GM12878 (cell line): ENCODE data around the gene ZDHHC1. TPM values are rescaled to one million over a fixed set of nuclear protein-coding genes. Genes with fewer than 3 reads are reported as not detected.

Experiments used
- ATAC-seq: fragments of 200-7000 bp; cut with Tn5 transposase; 3 replicates; pipeline ENCODE4 v1.9.1; 2020; ENCODE audit warnings: mild to moderate bottlenecking, moderate library complexity
- BruUV-seq: library from RNA; stranded (reverse); fragments of 400-500 nt; replicated peaks from 2 replicates; lab custom pipeline; 2021; lab: Mats Ljungman, UMichigan
- CTCF ChIA-PET: fragments of 300-600 bp; sonication (Branson Sonifier 250); formaldehyde crosslinking; extraction: SDS; loops from one replicate; lab custom pipeline; 2021; ENCODE audit warnings: inconsistent platforms; lab: Yijun Ruan, JAX
- POLR2A ChIA-PET: fragments of 350-600 bp; formaldehyde crosslinking; extraction: SDS; loops from one replicate; lab custom pipeline; 2021; ENCODE audit warnings: inconsistent platforms; lab: Charles Lee
- RAD21 ChIA-PET: fragments of 300-600 bp; sonication (Branson Sonifier 250); formaldehyde crosslinking; loops from one replicate; lab custom pipeline; 2023; ENCODE audit warnings: antibody characterized with exemption; ENCODE audit not compliant: unreplicated experiment; lab: Charles Lee
- SMC1A ChIA-PET: fragments of 300-600 bp; sonication (Branson Sonifier 250); formaldehyde crosslinking; loops from one replicate; lab custom pipeline; 2023; ENCODE audit not compliant: unreplicated experiment, uncharacterized antibody; lab: Charles Lee
- DNase-seq: peaks from one replicate; pipeline ENCODE4 v3.0.0-alpha.2; 2011; ENCODE audit warnings: low read depth, low spot score
- FAIRE-seq: peaks from 3 replicates; lab custom pipeline; 2011; peaks lifted over from hg19 to GRCh38; lab: Jason Lieb, UNC
- H2AFZ ChIP-seq: 2 replicates; pipeline ENCODE4 v1.6.0; 2011; ENCODE audit warnings: low read depth, low read length, control low read depth; ENCODE audit not compliant: control insufficient read depth
- H3K27ac ChIP-seq: 2 replicates; pipeline ENCODE4 v1.5.1; 2011; ENCODE audit warnings: control low read depth; ENCODE audit not compliant: control insufficient read depth, insufficient read depth
- H3K27me3 ChIP-seq, 2 experiments: replicated peaks in 1 of 2; 2 replicates each; pipeline versions ENCODE4 v1.6.0 to v1.6.1; 2011; ENCODE audit warnings: low read length in 1 of 2; ENCODE audit not compliant: control insufficient read depth in 2 of 2, insufficient read depth in 2 of 2
- H3K36me3 ChIP-seq, 2 experiments: 2 replicates each; pipeline ENCODE4 v1.5.1; 2011; ENCODE audit warnings: low read length in 1 of 2; ENCODE audit not compliant: control insufficient read depth in 2 of 2, insufficient read depth in 2 of 2
- H3K4me1 ChIP-seq: 2 replicates; pipeline ENCODE4 v1.6.1; 2011; ENCODE audit warnings: mild to moderate bottlenecking, low read length, moderate library complexity, mixed read lengths; ENCODE audit not compliant: control insufficient read depth, insufficient read depth
- H3K4me2 ChIP-seq: 2 replicates; pipeline ENCODE4 v1.6.0; 2011; ENCODE audit warnings: control low read depth; ENCODE audit not compliant: control insufficient read depth, insufficient read depth
- H3K4me3 ChIP-seq: fragments of 200-600 bp; sonication (generic); 2 replicates; pipeline ENCODE4 v1.5.1; 2016
- H3K79me2 ChIP-seq: 2 replicates; pipeline ENCODE4 v1.6.0; 2011; ENCODE audit warnings: low read length; ENCODE audit not compliant: control insufficient read depth, insufficient read depth
- H3K9ac ChIP-seq: 2 replicates; pipeline ENCODE4 v1.8.0; 2011; ENCODE audit warnings: low read length, control low read depth, mixed read lengths; ENCODE audit not compliant: control insufficient read depth, insufficient read depth
- H3K9me3 ChIP-seq: replicated peaks from 3 replicates; pipeline ENCODE4 v1.5.1; 2011; ENCODE audit warnings: mild to moderate bottlenecking, low read length; ENCODE audit not compliant: control insufficient read depth, insufficient read depth
- H4K20me1 ChIP-seq: 2 replicates; pipeline ENCODE4 v1.6.0; 2011; ENCODE audit not compliant: control insufficient read depth, insufficient read depth
- ASH2L ChIP-seq: fragments of 300-600, 200-600 bp; sonication (generic); IDR thresholded peaks from 2 replicates; pipeline ENCODE4 v1.6.1; 2017; ENCODE audit warnings: low read depth, mild to moderate bottlenecking, borderline replicate concordance
- BCL3 ChIP-seq: IDR thresholded peaks from 2 replicates; pipeline ENCODE4 v1.6.1; 2011; ENCODE audit warnings: borderline replicate concordance, low read depth, mild to moderate bottlenecking, moderate library complexity, low read length; ENCODE audit not compliant: insufficient read depth, poor library complexity, severe bottlenecking
- EP300 ChIP-seq, 2 experiments: fragments of 150-350 bp in 1 of 2; IDR thresholded peaks; 2 replicates each; pipeline ENCODE4 v1.6.1; 2011 to 2012; ENCODE audit warnings: low read depth in 2 of 2, low read length in 2 of 2, borderline replicate concordance in 1 of 2, improper control_type of control experiment in 1 of 2, inconsistent platforms in 1 of 2; ENCODE audit not compliant: control insufficient read depth in 1 of 2
- FOXM1 ChIP-seq: IDR thresholded peaks from 2 replicates; pipeline ENCODE4 v1.6.1; 2012; ENCODE audit warnings: low read depth, mild to moderate bottlenecking, inconsistent platforms, low read length, moderate library complexity
- HDGF ChIP-seq: fragments of 450-650 bp; IDR thresholded peaks from 2 replicates; pipeline ENCODE4 v1.6.1; 2016; ENCODE audit warnings: antibody characterized with exemption
- IRF4 ChIP-seq: IDR thresholded peaks from 2 replicates; pipeline ENCODE4 v1.6.1; 2011; ENCODE audit warnings: low read depth, low read length
- KLF5 ChIP-seq: fragments of 450-650 bp; IDR thresholded peaks from 2 replicates; pipeline ENCODE4 v1.6.1; 2014; ENCODE audit warnings: mild to moderate bottlenecking; ENCODE audit not compliant: partially characterized antibody
- LARP7 ChIP-seq: fragments of 450-650 bp; IDR thresholded peaks from 2 replicates; pipeline ENCODE4 v1.6.1; 2017; ENCODE audit warnings: mild to moderate bottlenecking
- MEF2B ChIP-seq: fragments of 450-650 bp; IDR thresholded peaks from 2 replicates; pipeline ENCODE4 v1.6.1; 2018; ENCODE audit warnings: mild to moderate bottlenecking, moderate library complexity; ENCODE audit not compliant: partially characterized antibody, poor library complexity, severe bottlenecking
- MLLT1 ChIP-seq: fragments of 450-650 bp; IDR thresholded peaks from 2 replicates; pipeline ENCODE4 v1.6.1; 2016; ENCODE audit warnings: mild to moderate bottlenecking
- MTA2 ChIP-seq: fragments of 450-650 bp; IDR thresholded peaks from 2 replicates; pipeline ENCODE4 v1.6.1; 2016; ENCODE audit warnings: low read depth, mild to moderate bottlenecking, moderate library complexity
- MTA3 ChIP-seq: IDR thresholded peaks from 2 replicates; pipeline ENCODE4 v1.6.1; 2012; ENCODE audit warnings: low read length, inconsistent platforms, borderline replicate concordance
- MYC ChIP-seq: IDR thresholded peaks from 2 replicates; pipeline ENCODE4 v1.6.1; 2011; ENCODE audit warnings: mild to moderate bottlenecking, low read length, moderate library complexity, inconsistent platforms; ENCODE audit not compliant: insufficient read depth, insufficient replicate concordance, insufficient read length, severe bottlenecking
- NKRF ChIP-seq: fragments of 450-650 bp; conservative IDR thresholded peaks from 2 replicates; pipeline ENCODE4 v1.6.1; 2017; ENCODE audit warnings: mild to moderate bottlenecking, moderate library complexity
- NR2C2 ChIP-seq: IDR thresholded peaks from 2 replicates; pipeline ENCODE4 v1.6.1; 2011; ENCODE audit warnings: borderline replicate concordance, low read depth; ENCODE audit not compliant: control insufficient read depth, insufficient read length
- PML ChIP-seq: IDR thresholded peaks from 2 replicates; pipeline ENCODE4 v1.6.1; 2012; ENCODE audit warnings: low read length, inconsistent platforms
- RELA ChIP-seq: fragments of 450-650 bp; IDR thresholded peaks from 2 replicates; pipeline ENCODE4 v1.8.0; 2014; ENCODE audit warnings: borderline replicate concordance; ENCODE audit not compliant: partially characterized antibody
- SMARCA5 ChIP-seq: fragments of 450-650 bp; IDR thresholded peaks from 2 replicates; pipeline ENCODE4 v1.6.1; 2017; ENCODE audit warnings: mild to moderate bottlenecking
- WGBS: methylation state at CpG from one replicate; pipeline ENCODE4 v1.1.6; 2016; ENCODE audit warnings: low lambda C conversion rate; ENCODE audit not compliant: insufficient replicate concordance, insufficient coverage; ENCODE audit errors: missing lambda C conversion rate; 5-methylcytosine and 5-hydroxymethylcytosine counted together
- in situ Hi-C: fragments of 300-500 bp; cut with MboI; formaldehyde crosslinking; loops from 9 replicates; pipeline ENCODE4 v1.14.3; 2018; ENCODE audit warnings: mixed read lengths
- intact Hi-C: fragments of 100-400 bp; cut with micrococcal nuclease; formaldehyde crosslinking; loops from one replicate; pipeline ENCODE4 v1.14.2; 2022; ENCODE audit not compliant: unreplicated experiment
- polyA plus RNA-seq, 11 experiments: library from polyadenylated mRNA; depleted of rRNA in 4 of 11; unstranded in 6 of 11; stranded (reverse) in 5 of 11; fragments of >200 nt; fragmentation: Nextera tagmentation in 4 of 11; fragmentation: Illumina TruSeq in 1 of 11; extraction: Ambion mirVana in 4 of 11; extraction: Trizol in 1 of 11; gene quantifications; 1 replicate in 1 of 11; 2 replicates in 10 of 11; pipeline versions ENCODE4 v1.2.1 to v1.2.3, GENCODE V29; 2011 to 2016; ENCODE audit warnings: inconsistent platforms in 2 of 11, missing spikeins in 2 of 11, low read depth in 1 of 11
- total RNA-seq, 4 experiments: library from RNA; depleted of rRNA in 3 of 4; stranded (reverse); fragments of >200 nt in 3 of 4; fragmentation: Illumina TruSeq in 1 of 4; extraction: Trizol in 1 of 4; gene quantifications; 2 replicates each; pipeline versions ENCODE4 v1.2.1 to v1.2.3, GENCODE V29; 2013 to 2021

ZDHHC1 gene
- total and polyA plus RNA-seq, 10 of the 15 experiments (the other 5 are each of a cell fraction or from before 2014, with no cell fraction given) = 0.07 to 1.2 (median 0.66) TPM; not detected in 2

DNA sequence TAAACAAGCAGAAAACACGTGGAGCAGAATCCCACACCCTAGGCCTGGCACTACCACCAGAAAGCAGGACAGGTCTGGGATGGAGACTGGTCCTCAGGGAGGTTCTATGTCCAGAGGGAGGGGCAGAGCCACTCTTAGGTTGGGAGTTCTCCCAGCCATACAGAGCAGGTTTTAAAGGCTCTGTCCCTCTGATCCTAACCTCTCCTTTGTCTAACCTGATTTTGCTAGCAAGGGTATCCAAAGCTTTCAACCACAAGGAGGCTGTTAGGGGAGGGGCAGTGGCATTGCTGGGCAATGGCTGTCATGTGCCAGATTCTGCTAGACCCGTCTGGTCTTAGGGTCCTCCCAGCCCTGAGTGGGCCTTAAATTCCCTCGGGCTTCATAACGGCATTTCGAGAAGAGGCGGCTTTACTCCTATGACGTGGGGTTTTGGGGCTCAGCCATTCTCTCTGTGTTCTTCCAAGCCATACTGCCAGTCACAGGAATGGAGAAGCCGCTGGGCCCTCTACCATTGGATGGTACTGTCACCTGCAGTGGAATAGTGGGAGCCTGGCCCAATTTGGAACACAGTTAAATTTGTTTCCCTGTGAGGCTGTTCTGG lies 28.7 kb downstream of the ZDHHC1 start (continued):
- TF ChIP-seq ASH2L (no peak), BCL3 (no peak), MTA2 (no peak), PML (no peak), HDGF (no peak), MEF2B (no peak), SMARCA5 (no peak), KLF5 (no peak), FOXM1 (no peak)

DNA sequence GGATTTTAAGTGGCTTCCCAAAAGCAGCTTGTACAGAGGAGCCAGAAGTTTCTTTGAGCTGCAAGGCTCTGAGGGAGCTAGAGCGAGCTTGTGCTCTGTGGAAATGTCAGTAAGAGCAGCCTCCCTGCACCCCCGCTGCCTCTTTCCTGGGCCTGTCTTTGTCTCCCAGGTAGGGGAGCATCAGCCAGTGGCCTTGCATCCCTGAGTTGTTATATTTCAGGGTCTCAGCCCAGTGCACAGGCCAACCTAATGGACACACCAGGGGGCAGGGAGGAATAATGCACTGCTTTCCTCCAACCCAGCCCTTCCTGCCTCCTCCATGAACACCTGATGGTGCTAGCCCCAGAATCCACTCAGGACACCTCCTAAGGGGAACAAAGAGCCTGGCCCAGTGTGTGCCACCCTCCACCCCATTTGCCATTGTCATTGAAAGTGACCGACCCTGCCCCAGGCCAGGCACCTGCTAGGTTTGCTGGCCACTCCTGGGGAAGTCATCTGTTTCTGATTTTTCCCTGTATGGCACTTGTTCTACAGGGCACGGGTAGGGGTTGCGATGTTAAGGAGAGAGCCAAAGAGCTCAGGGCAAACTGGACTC lies 29.3 kb downstream of the ZDHHC1 start:
- Histone ChIP-seq H3K36me3 (no peaks in the 10 kb centered on the region), H2AFZ (no peak overlapping the region)
- CTCF ChIA-PET = interaction anchor here (0.6 to 1.2 kb wide), 3 partner anchors 12 to 109 kb away, joined by 3 to 4 read pairs (median 3); no protein-coding TSS in a partner anchor
- TF ChIP-seq RELA (no peak), MLLT1 (no peak), IRF4 (no peak), EP300 (IDR thresholded peaks at IDR 0.05; ENCODE audit: borderline replicate concordance in 1 of 2, control insufficient read depth in 1 of 2, low read depth in 2 of 2, low read length in 2 of 2) (no peak), HDGF (no peak), LARP7 (no peak), NR2C2 (no peak), MTA3 (no peak), NKRF (no peak), MYC (no peak)
- TF ChIP-seq, all 136 proteins: peak for 0
- in situ Hi-C loops (no loop called here), intact Hi-C loops (no loop called here)
- ChIA-PET POLR2A (no interaction called here), RAD21 (interaction anchor here (0.6 kb wide), 1 partner anchor 9 kb away, joined by 3 read pairs; no protein-coding TSS in a partner anchor), SMC1A (interaction anchor here (1.4 kb wide), 2 partner anchors 15 to 37 kb away, joined by 3 to 4 read pairs; no protein-coding TSS in a partner anchor)
- Histone ChIP-seq H3K4me1 (no peaks in the 10 kb centered on the region), H3K9ac (no peak overlapping the region), H3K79me2 (no peaks in the 10 kb centered on the region), H3K4me2 (no peak overlapping the region), H3K4me3 (no peak overlapping the region), H4K20me1 (no peaks in the 10 kb centered on the region), H3K27ac (no peak overlapping the region), H3K9me3 (no peaks in the 10 kb centered on the region), H3K27me3 (no peaks in the 10 kb centered on the region; a peak in 2 of 4 replicates)
- 60% methylated on average over 5 of the region's 5 CpGs for WGBS
- ATAC-seq = no peak
- no TSS peak for BruUV-seq
- no peak for DNase-seq
- FAIRE-seq = no peak
